Measurements from ENCODE around the gene HEG1.
"Not testable (repeated sequence)": the region's sequence is repeated elsewhere in the genome, so short reads cannot be mapped to it uniquely, and the experiment has no call there.

The HEG1 gene

GRCh38 chr3:124986192-124987143 is 69.3 kb downstream of the HEG1 start:
- DNase-seq (ENCODE audit: low read depth) = no peak

- DNase-seq (ENCODE audit: low read depth) = no peak
These were observed 70.4 kb downstream of the HEG1 start for GRCh38 chr3:124985349-124985748.

- no peak for DNase-seq (ENCODE audit: low read depth)
These were observed 71.0 kb downstream of the HEG1 start for GRCh38 chr3:124984754-124985153.

GRCh38 chr3:124982855-124983254 is 72.9 kb downstream of the HEG1 start:
- DNase-seq (ENCODE audit: low read depth) = no peak

GRCh38 chr3:124981472-124981871 is 74.3 kb downstream of the HEG1 start:
- DNase-seq (ENCODE audit: low read depth) = no peak

- DNase-seq (ENCODE audit: low read depth) = no peak
These were observed 77.2 kb downstream of the HEG1 start for GRCh38 chr3:124978627-124979026.

- DNase-seq (ENCODE audit: low read depth) = no peak
These were observed 79.4 kb downstream of the HEG1 start for GRCh38 chr3:124976383-124976782.

GRCh38 chr3:124974691-124975090 is 81.1 kb downstream of the HEG1 start:
- no peak for DNase-seq (ENCODE audit: low read depth)

GRCh38 chr3:124973290-124973689 is 82.5 kb downstream of the HEG1 start:
- no peak for DNase-seq (ENCODE audit: low read depth)

- no peak for DNase-seq (ENCODE audit: low read depth)
These were observed 83.3 kb downstream of the HEG1 start for GRCh38 chr3:124972457-124972856.

GRCh38 chr3:124969963-124970722 is 85.7 kb downstream of the HEG1 start:
- no peak for DNase-seq (ENCODE audit: low read depth)

GRCh38 chr3:124969190-124969589 is 86.6 kb downstream of the HEG1 start:
- DNase-seq (ENCODE audit: low read depth) = no peak

GRCh38 chr3:124967964-124968363 is 87.8 kb downstream of the HEG1 start:
- no peak for DNase-seq (ENCODE audit: low read depth)

- DNase-seq (ENCODE audit: low read depth) = no peak
These were observed 89.0 kb downstream of the HEG1 start for GRCh38 chr3:124966521-124967445.

GRCh38 chr3:124965413-124965812 is 90.4 kb downstream of the HEG1 start:
- no peak for DNase-seq (ENCODE audit: low read depth)

- no peak for DNase-seq (ENCODE audit: low read depth)
These were observed 91.4 kb downstream of the HEG1 start for GRCh38 chr3:124964387-124964786.

- DNase-seq (ENCODE audit: low read depth) = no peak
These were observed 92.0 kb downstream of the HEG1 start for GRCh38 chr3:124963755-124964154.

- no peak for DNase-seq (ENCODE audit: low read depth)
These were observed 93.3 kb downstream of the HEG1 start for GRCh38 chr3:124962403-124962940.

- no peak for DNase-seq (ENCODE audit: low read depth)
These were observed 95.1 kb downstream of the HEG1 start for GRCh38 chr3:124960698-124961097.

- DNase-seq (ENCODE audit: low read depth) = no peak
These were observed 95.7 kb downstream of the HEG1 start for GRCh38 chr3:124960105-124960504.

GRCh38 chr3:124957951-124958350 is 97.8 kb downstream of the HEG1 start:
- DNase-seq (ENCODE audit: low read depth) = not testable (repeated sequence)
